ENCODE data around the gene TRIO. TPM values are rescaled to one million over a fixed set of nuclear protein-coding genes. Genes with fewer than 3 reads are reported as not detected.

The TRIO gene
- total and polyA plus RNA-seq, 2 experiments from 2014 or later = 18.5 to 78.2 TPM

DNA sequence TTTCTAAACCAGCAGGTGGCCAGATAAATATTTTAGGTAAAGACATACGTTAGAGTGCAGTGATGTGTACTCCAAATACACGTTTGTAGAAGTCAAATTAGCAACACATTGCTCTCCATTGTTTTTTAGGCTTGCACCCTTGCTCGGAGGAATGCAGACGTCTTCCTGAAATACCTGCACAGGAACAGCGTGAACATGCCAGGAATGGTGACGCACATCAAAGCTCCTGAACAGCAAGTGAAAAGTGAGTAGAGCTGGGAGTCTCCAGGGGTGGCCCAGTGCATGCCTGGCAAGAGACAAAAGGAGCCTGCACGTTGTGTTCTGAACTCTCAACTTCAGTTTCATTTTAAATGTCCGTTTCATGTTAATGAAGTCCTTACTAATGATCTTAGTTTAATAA lies 231.0 kb downstream of the TRIO start:
- no peak overlapping the region for H3K27ac ChIP-seq
- H3K4me3 ChIP-seq = no peak overlapping the region
- no peak for DNase-seq (ENCODE audit: low spot score)
- no peaks in the 10 kb centered on the region for H3K27me3 ChIP-seq
- no peaks in the 10 kb centered on the region for H3K4me1 ChIP-seq (ENCODE audit: insufficient read depth)
- 90% methylated on average over 8 of the region's 8 CpGs for WGBS (ENCODE audit: low lambda C conversion rate, missing lambda C conversion rate)
- H3K36me3 ChIP-seq (replicated peaks; ENCODE audit: insufficient read depth, low read depth) = peaks cover 3% of the 10 kb centered on the region
- no peak overlapping the region for H2AFZ ChIP-seq
- no peaks in the 10 kb centered on the region for H3K79me2 ChIP-seq
- H4K20me1 ChIP-seq (ENCODE audit: insufficient read depth, poor library complexity, severe bottlenecking) = no peaks in the 10 kb centered on the region
- no peak overlapping the region for H3K4me2 ChIP-seq
- H3K9me3 ChIP-seq (ENCODE audit: low read depth) = no peaks in the 10 kb centered on the region
- TF ChIP-seq EZH2phosphoT487 (IDR thresholded peaks at IDR 0.05; ENCODE audit: low read depth, severe bottlenecking, unreplicated experiment) (no peak), EZH2 (IDR thresholded peaks at IDR 0.05; ENCODE audit: borderline replicate concordance) (no peak)
- TF ChIP-seq, protein P1, sequence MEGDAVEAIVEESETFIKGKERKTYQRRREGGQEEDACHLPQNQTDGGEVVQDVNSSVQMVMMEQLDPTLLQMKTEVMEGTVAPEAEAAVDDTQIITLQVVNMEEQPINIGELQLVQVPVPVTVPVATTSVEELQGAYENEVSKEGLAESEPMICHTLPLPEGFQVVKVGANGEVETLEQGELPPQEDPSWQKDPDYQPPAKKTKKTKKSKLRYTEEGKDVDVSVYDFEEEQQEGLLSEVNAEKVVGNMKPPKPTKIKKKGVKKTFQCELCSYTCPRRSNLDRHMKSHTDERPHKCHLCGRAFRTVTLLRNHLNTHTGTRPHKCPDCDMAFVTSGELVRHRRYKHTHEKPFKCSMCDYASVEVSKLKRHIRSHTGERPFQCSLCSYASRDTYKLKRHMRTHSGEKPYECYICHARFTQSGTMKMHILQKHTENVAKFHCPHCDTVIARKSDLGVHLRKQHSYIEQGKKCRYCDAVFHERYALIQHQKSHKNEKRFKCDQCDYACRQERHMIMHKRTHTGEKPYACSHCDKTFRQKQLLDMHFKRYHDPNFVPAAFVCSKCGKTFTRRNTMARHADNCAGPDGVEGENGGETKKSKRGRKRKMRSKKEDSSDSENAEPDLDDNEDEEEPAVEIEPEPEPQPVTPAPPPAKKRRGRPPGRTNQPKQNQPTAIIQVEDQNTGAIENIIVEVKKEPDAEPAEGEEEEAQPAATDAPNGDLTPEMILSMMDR (IDR thresholded peaks at IDR 0.05; ENCODE audit: poor library complexity) = no peak
- H3K9me2 ChIP-seq (replicated peaks; ENCODE audit: insufficient read depth) = no peaks in the 10 kb centered on the region

DNA sequence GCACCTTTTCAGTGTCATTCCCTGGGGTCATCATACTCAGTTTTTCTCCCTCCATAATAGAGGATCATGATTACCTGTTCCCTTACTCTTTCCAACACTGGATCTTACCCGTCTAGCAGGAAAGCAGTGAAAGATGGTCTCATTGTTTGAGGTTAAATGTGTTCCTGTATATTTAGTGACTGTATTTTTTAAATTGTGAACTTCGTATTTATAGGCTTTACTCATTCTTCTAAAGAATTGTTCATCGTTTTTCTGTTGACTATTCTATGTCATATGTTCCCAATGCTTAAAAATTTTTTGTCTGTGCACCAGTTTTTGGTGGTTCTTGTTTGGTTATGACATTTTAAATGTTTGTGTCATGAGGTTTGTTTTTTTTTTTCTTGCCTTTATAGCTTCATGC lies 233.6 kb downstream of the TRIO start:
- no peaks in the 10 kb centered on the region for H4K20me1 ChIP-seq (ENCODE audit: insufficient read depth, poor library complexity, severe bottlenecking)
- 91% methylated on average over 3 of the region's 3 CpGs for WGBS (ENCODE audit: low lambda C conversion rate, missing lambda C conversion rate)

DNA sequence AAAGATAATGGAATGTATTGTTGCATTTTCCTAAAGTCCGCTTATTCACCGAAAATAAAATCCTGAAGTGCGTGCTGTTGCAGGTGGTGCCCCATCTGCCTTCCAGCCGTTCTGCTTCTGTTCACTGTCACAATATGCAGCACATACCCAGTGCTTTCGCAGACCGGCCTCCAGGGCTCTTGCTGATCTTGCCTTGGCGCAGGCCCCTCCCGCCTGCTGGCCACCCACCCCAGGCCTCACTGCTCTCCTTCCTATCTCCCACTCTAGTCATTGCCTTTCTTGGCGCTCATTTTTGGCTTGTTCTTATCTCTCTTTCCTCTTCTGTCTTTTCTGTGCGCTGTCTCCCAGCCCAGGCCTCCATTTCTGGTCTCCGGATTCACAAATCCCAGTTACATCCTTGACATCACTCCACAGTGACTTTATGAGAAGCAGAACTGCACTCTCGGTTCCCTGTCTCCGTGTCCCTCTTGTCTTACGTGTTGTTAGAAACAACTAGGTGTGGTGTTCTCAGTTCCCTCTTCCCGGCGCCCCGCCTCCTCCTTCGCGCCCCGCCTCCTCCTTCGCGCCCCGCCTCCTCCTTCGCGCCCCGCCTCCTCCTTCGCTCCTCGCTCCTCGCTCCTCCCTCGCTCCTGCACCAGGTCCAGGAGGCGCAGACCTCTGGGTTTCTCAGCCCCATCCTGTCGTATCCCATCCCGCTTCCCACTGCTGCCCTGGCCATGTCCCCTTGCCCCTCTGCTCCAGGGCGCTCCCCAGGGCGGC lies 236.8 kb downstream of the TRIO start:
- WGBS (ENCODE audit: low lambda C conversion rate, missing lambda C conversion rate) = 90% methylated on average over 24 of the region's 35 CpGs
- no peak overlapping the region for H2AFZ ChIP-seq
- H3K27ac ChIP-seq = no peak overlapping the region
- no peaks in the 10 kb centered on the region for H3K4me1 ChIP-seq (ENCODE audit: insufficient read depth)
- no peaks in the 10 kb centered on the region for H4K20me1 ChIP-seq (ENCODE audit: insufficient read depth, poor library complexity, severe bottlenecking)
- no peak overlapping the region for H3K4me2 ChIP-seq
- no peak overlapping the region for H3K4me3 ChIP-seq
- TF ChIP-seq, protein P1 (IDR thresholded peaks at IDR 0.05; ENCODE audit: poor library complexity) = no peak
- TF ChIP-seq EZH2 (IDR thresholded peaks at IDR 0.05; ENCODE audit: borderline replicate concordance) (no peak), EZH2phosphoT487 (IDR thresholded peaks at IDR 0.05; ENCODE audit: low read depth, severe bottlenecking, unreplicated experiment) (no peak)
- no peaks in the 10 kb centered on the region for H3K79me2 ChIP-seq
- no peaks in the 10 kb centered on the region for H3K36me3 ChIP-seq (replicated peaks; ENCODE audit: insufficient read depth, low read depth)
- no peaks in the 10 kb centered on the region for H3K9me3 ChIP-seq (ENCODE audit: low read depth)
- H3K27me3 ChIP-seq = no peaks in the 10 kb centered on the region
- H3K9me2 ChIP-seq (replicated peaks; ENCODE audit: insufficient read depth) = no peaks in the 10 kb centered on the region
- DNase-seq (ENCODE audit: low spot score) = no peak

More for the DNA sequence above, 233.6 kb downstream of the TRIO start:
- no peak overlapping the region for H2AFZ ChIP-seq
- no peaks in the 10 kb centered on the region for H3K27me3 ChIP-seq
- no peaks in the 10 kb centered on the region for H3K9me3 ChIP-seq (ENCODE audit: low read depth)
- no peaks in the 10 kb centered on the region for H3K4me1 ChIP-seq (ENCODE audit: insufficient read depth)
- no peak overlapping the region for H3K4me2 ChIP-seq
- no peak for DNase-seq (ENCODE audit: low spot score)
- H3K79me2 ChIP-seq = no peaks in the 10 kb centered on the region
- H3K9me2 ChIP-seq (replicated peaks; ENCODE audit: insufficient read depth) = no peaks in the 10 kb centered on the region
- no peak overlapping the region for H3K27ac ChIP-seq
- TF ChIP-seq EZH2phosphoT487 (IDR thresholded peaks at IDR 0.05; ENCODE audit: low read depth, severe bottlenecking, unreplicated experiment) = no peak
- TF ChIP-seq, protein P1 (IDR thresholded peaks at IDR 0.05; ENCODE audit: poor library complexity) = no peak
- no peak for TF ChIP-seq EZH2 (IDR thresholded peaks at IDR 0.05; ENCODE audit: borderline replicate concordance)
- no peak overlapping the region for H3K4me3 ChIP-seq
- H3K36me3 ChIP-seq (replicated peaks; ENCODE audit: insufficient read depth, low read depth) = peaks cover 2% of the 10 kb centered on the region
